T-helper 17 cell (primary cell): ENCODE results near the gene CHI3L2. TPM values are rescaled to one million over a fixed set of nuclear protein-coding genes. Genes with fewer than 3 reads are reported as not detected.

Experiments
- ATAC-seq: fragments of 150-1000 bp; cut with Tn5 transposase; 2 replicates; pipeline ENCODE4 v1.10.0; 2021; ENCODE audit warnings: mild to moderate bottlenecking, moderate library complexity
- DNase-seq, 3 donors: peaks; one replicate each; pipeline versions ENCODE4 v3.0.0 to v3.0.0-alpha.2; 2020 to 2021
- H3K9me3 ChIP-seq: one replicate; pipeline ENCODE4 v1.7.0; 2013; ENCODE audit warnings: low read length, mild to moderate bottlenecking; ENCODE audit not compliant: control insufficient read depth, poor library complexity, severe bottlenecking
- H3K27ac Mint-ChIP-seq: one replicate; pipeline ENCODE4 v1.8.0; 2022; ENCODE audit warnings: mild to moderate bottlenecking, moderate library complexity, mixed read lengths
- H3K27me3 Mint-ChIP-seq: one replicate; pipeline ENCODE4 v1.8.0; 2022; ENCODE audit warnings: mixed read lengths
- H3K36me3 Mint-ChIP-seq: one replicate; pipeline ENCODE4 v1.8.0; 2022; ENCODE audit warnings: low read depth, mixed read lengths
- H3K4me1 Mint-ChIP-seq: one replicate; pipeline ENCODE4 v1.8.0; 2022; ENCODE audit warnings: mild to moderate bottlenecking, mixed read lengths
- H3K4me3 Mint-ChIP-seq: one replicate; pipeline ENCODE4 v1.8.0; 2022; ENCODE audit warnings: mild to moderate bottlenecking, moderate library complexity, mixed read lengths
- total RNA-seq, 4 donors: library from RNA in 2 of 4; stranded (reverse) in 2 of 4; gene quantifications; one replicate each; pipeline ENCODE4 v1.2.3 and lab custom pipeline; 2022 to 2026

The CHI3L2 gene
- total RNA-seq, 2 donors from 2014 or later = 8.1 to 9.1 TPM

GRCh38 chr1:111219557-111220286 lies 7.8 kb upstream of the CHI3L2 start:
- peak overlapping the region; percentile 76 for H3K4me3 Mint-ChIP-seq
- H3K27ac Mint-ChIP-seq = peak overlapping the region; percentile 89
- no peaks in the 10 kb centered on the region for H3K9me3 ChIP-seq
- no peaks in the 10 kb centered on the region for H3K36me3 Mint-ChIP-seq
- H3K4me1 Mint-ChIP-seq = peaks cover 74% of the 10 kb centered on the region
- no peaks in the 10 kb centered on the region for H3K27me3 Mint-ChIP-seq
- DNase-seq = no peak
- ATAC-seq = no peak

DNA sequence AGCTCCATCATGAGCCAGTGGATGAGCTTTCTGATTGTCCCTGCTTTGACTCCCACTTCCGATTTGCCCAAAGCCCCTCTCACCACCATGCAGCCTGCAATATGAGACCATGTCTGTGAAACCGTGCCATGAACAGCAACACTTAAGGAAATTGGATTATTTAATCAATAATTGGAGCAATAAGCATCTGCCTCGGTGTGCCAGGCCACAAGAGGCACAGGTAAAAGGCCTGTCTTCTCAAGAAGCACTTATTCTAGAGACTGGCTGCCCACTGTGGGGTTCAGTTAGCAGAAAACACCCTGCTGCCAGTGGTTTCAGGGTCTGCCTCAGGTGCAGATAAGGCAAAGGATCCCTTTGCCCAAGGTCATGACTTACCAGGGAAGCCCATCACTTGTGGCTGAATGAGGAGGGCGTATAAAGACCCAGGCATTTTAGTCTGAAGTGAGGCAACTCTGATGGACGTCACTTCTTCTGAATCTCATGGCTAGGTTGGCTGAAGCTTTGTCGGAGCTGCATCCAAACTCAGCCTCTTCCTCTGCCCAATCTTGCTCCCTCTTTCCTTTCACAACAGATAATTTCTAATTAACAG lies 7.1 kb upstream of the CHI3L2 start:
- peaks cover 73% of the 10 kb centered on the region for H3K4me1 Mint-ChIP-seq
- peak overlapping the region; percentile 89 for H3K27ac Mint-ChIP-seq
- ATAC-seq (no peak), DNase-seq (no peak)
- no peaks in the 10 kb centered on the region for H3K27me3 Mint-ChIP-seq
- no peaks in the 10 kb centered on the region for H3K36me3 Mint-ChIP-seq
- H3K9me3 ChIP-seq = no peaks in the 10 kb centered on the region
- peak overlapping the region; percentile 74 for H3K4me3 Mint-ChIP-seq

DNA sequence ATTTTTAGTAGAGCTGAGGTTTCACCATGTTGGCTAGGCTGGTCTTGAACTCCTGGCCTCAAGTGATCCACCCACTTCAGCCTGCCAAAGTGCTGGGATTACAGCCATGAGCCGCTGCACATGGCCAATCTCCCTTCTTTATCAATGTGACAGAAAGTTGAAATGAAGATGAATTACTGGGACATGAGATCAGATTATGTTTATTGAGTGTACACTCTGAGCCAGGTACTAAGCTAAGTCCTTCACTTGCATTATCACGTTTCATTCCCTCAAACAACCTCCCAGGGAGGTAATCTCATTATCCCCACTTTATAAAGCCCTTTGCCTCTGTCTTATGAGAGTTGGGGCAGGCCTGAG lies 6.3 kb upstream of the CHI3L2 start:
- no peaks in the 10 kb centered on the region for H3K9me3 ChIP-seq
- no peak for ATAC-seq
- Mint-ChIP-seq H3K4me1 (peaks cover 76% of the 10 kb centered on the region), H3K4me3 (peak overlapping the region; percentile 87), H3K36me3 (no peaks in the 10 kb centered on the region), H3K27ac (peak overlapping the region; percentile 89), H3K27me3 (no peaks in the 10 kb centered on the region)
- no peak for DNase-seq

GRCh38 chr1:111221633-111222291 lies 5.8 kb upstream of the CHI3L2 start:
- no peak for DNase-seq
- peak overlapping the region; percentile 87 for H3K4me3 Mint-ChIP-seq
- ATAC-seq = peak; percentile 47
- H3K4me1 Mint-ChIP-seq = peaks cover 75% of the 10 kb centered on the region
- no peaks in the 10 kb centered on the region for H3K36me3 Mint-ChIP-seq
- no peaks in the 10 kb centered on the region for H3K27me3 Mint-ChIP-seq
- H3K27ac Mint-ChIP-seq = peak overlapping the region; percentile 89
- no peaks in the 10 kb centered on the region for H3K9me3 ChIP-seq

DNA sequence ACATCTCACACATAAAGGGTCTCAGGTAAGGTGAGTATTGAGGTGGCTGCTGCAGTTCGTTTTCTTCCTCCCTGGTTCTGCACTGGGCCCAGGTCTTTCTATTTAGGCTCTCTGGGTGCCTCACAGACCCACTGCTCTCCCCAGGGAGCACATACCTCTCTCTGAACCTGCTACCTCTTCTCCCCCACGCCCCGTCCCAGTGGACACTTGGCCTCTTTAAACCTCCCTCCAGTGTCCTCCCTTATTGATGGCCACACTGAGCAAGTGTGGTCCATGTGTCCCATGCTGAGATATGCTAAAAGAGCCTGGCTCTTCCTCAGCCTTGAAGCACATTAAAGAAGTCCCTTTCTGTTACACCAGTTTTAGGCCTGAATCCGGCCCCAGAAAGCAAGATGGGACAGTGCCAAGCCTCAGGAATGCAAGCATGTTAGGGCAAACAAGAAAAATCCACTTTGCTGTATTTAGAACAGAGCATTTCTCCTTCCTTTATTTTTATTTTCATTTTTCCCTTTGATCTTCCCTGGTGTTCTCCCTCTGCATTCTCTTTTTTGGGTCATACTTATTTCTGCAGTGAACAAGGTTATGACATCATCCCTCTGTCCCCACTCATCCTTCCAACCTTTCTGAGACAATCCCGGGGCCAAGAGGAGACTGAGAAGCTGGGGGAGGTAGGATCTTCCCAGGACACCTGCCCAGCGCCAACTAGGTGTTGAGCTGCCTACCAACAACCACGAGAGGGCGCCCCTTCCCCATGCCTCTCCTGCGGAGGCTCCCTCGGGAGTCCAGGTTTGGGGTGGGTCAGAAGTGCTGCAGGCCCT lies 5.0 kb upstream of the CHI3L2 start:
- DNase-seq (peak; percentile 64 to 67 (median 67)), ATAC-seq (peak; percentile 57)
- Mint-ChIP-seq H3K4me3 (peak overlapping the region; percentile 87), H3K36me3 (no peaks in the 10 kb centered on the region), H3K27ac (peak overlapping the region; percentile 89), H3K27me3 (no peaks in the 10 kb centered on the region), H3K4me1 (peaks cover 75% of the 10 kb centered on the region)
- no peaks in the 10 kb centered on the region for H3K9me3 ChIP-seq

GRCh38 chr1:111223126-111223685 lies 4.3 kb upstream of the CHI3L2 start:
- ATAC-seq (no peak), DNase-seq (no peak)
- Mint-ChIP-seq H3K27me3 (no peaks in the 10 kb centered on the region), H3K27ac (peak overlapping the region; percentile 89), H3K4me1 (peaks cover 75% of the 10 kb centered on the region), H3K4me3 (peak overlapping the region; percentile 87), H3K36me3 (no peaks in the 10 kb centered on the region)
- H3K9me3 ChIP-seq = no peaks in the 10 kb centered on the region

GRCh38 chr1:111225091-111225490 lies 2.4 kb upstream of the CHI3L2 start:
- Mint-ChIP-seq H3K4me1 (peaks cover 70% of the 10 kb centered on the region), H3K27me3 (no peaks in the 10 kb centered on the region), H3K4me3 (peak overlapping the region; percentile 83), H3K36me3 (no peaks in the 10 kb centered on the region), H3K27ac (peak overlapping the region; percentile 90)
- ATAC-seq = no peak
- no peak for DNase-seq
- H3K9me3 ChIP-seq = no peaks in the 10 kb centered on the region

DNA sequence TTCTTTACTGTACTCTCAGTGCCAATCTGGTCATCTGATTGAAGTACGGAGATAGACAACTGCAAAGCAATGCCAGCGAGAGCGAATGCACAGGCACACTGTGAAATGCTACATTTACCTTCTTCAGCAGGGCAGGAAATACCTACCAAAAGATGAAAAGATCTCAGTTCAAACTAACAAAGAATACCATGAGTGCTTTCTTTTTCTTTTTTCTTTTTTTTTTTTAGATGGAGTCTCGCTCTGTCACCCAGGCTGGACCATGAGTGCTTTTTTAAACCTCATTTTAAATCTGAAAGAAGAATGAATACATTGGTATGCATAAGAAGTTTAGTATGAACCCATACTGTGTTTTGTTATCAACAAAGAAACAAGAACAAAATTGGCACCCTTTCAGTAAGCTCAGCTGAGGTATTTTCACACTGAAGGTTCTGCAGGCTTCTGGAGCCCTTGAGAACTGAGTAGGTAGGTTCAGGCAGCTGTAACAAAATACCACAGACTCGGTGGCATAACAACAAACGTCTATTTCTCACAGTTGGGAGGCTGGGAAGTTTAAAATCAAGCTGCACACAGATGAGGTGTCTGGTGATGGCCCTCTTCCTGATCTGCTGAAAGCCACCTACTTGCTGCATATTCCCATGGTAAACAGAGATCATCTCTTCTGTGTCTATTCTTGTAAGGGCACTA lies 1.7 kb upstream of the CHI3L2 start:
- peak; percentile 53 for ATAC-seq
- no peaks in the 10 kb centered on the region for H3K27me3 Mint-ChIP-seq
- peak overlapping the region; percentile 90 for H3K27ac Mint-ChIP-seq
- H3K36me3 Mint-ChIP-seq = no peaks in the 10 kb centered on the region
- H3K4me3 Mint-ChIP-seq = peak overlapping the region; percentile 83
- peaks cover 67% of the 10 kb centered on the region for H3K4me1 Mint-ChIP-seq
- no peaks in the 10 kb centered on the region for H3K9me3 ChIP-seq
- no peak for DNase-seq

- H3K27me3 Mint-ChIP-seq = no peaks in the 10 kb centered on the region
- peaks cover 51% of the 10 kb centered on the region for H3K4me1 Mint-ChIP-seq
- H3K36me3 Mint-ChIP-seq = no peaks in the 10 kb centered on the region
- DNase-seq (no peak), ATAC-seq (no peak)
- H3K27ac Mint-ChIP-seq = peak overlapping the region; percentile 90
- no peaks in the 10 kb centered on the region for H3K9me3 ChIP-seq
- H3K4me3 Mint-ChIP-seq = no peak overlapping the region
Observed at GRCh38 chr1:111227851-111228747, 586 bp downstream of the CHI3L2 start.

- H3K27ac Mint-ChIP-seq = peak overlapping the region; percentile 90
- peak overlapping the region; percentile 57 for H3K4me3 Mint-ChIP-seq
- H3K27me3 Mint-ChIP-seq = no peaks in the 10 kb centered on the region
- H3K36me3 Mint-ChIP-seq = no peaks in the 10 kb centered on the region
- peaks cover 46% of the 10 kb centered on the region for H3K4me1 Mint-ChIP-seq
- ATAC-seq = no peak
- H3K9me3 ChIP-seq = no peaks in the 10 kb centered on the region
- no peak for DNase-seq
Observed at GRCh38 chr1:111228748-111229126, 1.2 kb downstream of the CHI3L2 start.

DNA sequence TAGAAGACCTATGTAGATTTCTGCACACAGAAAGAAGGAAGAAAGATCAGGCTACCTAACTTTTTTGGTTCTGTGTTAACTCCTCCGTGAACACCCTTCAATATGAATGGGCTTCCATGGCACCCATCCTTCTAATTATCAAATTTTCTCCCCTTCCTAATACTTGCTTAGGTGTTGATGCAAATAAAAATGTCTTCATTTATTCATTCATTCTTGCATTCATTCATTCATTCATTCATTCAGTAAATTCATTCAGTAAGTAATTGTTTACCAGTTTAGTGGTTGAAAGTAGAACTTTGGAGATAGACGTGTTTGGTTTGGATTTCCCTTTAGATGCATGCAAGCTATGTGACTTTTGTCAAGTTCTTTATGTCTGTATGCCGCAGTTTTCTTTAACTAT lies 4.6 kb downstream of the CHI3L2 start:
- Mint-ChIP-seq H3K27ac (no peak overlapping the region), H3K36me3 (peaks cover 4% of the 10 kb centered on the region), H3K4me3 (no peak overlapping the region), H3K27me3 (no peaks in the 10 kb centered on the region), H3K4me1 (peaks cover 26% of the 10 kb centered on the region)
- ATAC-seq (no peak), DNase-seq (no peak)
- H3K9me3 ChIP-seq = no peaks in the 10 kb centered on the region

GRCh38 chr1:111234258-111234657 lies 6.7 kb downstream of the CHI3L2 start:
- Mint-ChIP-seq H3K36me3 (peaks cover 7% of the 10 kb centered on the region), H3K27me3 (no peaks in the 10 kb centered on the region), H3K27ac (no peak overlapping the region), H3K4me3 (no peak overlapping the region), H3K4me1 (peaks cover 18% of the 10 kb centered on the region)
- ATAC-seq = no peak
- no peaks in the 10 kb centered on the region for H3K9me3 ChIP-seq
- no peak for DNase-seq
